Measurements from ENCODE around the gene TP53TG5.
A peak's percentile ranks its signal among the peaks of the same experiment; 100 is the strongest.
"Not testable (repeated sequence)": the region's sequence is repeated elsewhere in the genome, so short reads cannot be mapped to it uniquely, and the experiment has no call there.

Gene TP53TG5

DNA sequence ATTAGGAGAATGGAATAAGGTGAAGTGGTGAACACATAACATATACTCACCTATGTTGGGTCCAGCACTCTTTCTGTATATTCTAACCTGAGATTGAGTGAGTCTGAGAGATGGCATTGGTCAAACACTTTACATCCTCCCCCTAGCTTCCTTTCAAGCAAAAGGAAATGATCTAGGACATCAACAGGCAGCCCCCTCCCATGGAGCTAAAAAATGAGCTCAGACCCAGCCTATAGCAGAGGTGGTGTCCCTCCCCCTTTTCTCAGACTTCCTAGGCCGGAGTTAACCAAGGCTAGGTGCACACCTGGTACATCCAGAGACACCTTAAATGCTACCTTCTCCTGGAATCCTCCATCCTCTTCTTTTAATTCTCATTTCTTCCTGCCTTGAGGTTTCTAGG is 24.4 kb downstream of the TP53TG5 start:
- ChIA-PET POLR2A (interaction anchor here (3.7 kb wide), 1 partner anchor 9 kb away, joined by 12 read pairs; the partner anchor contains the start of gene SYS1), CTCF (interaction anchor here (2.5 to 2.9 kb wide), 3 partner anchors 9 to 83 kb away, joined by 9 to 13 read pairs (median 11); partner anchors contain the start of gene SYS1)
- no peak overlapping the region for H3K4me3 ChIP-seq (ENCODE audit: low read depth, low read length)
- H3K4me1 ChIP-seq (ENCODE audit: control insufficient read depth, insufficient read depth, low read length), result 0 out of 2 replicates have a peak, but pooled peaks cover 2% of the 10 kb centered on the region
- no peaks in the 10 kb centered on the region for H3K9me3 ChIP-seq (ENCODE audit: control insufficient read depth, insufficient read depth, low read depth, low read length)
- no peak overlapping the region for H3K27ac ChIP-seq (ENCODE audit: extremely low read depth, low read depth, low read length)
- TF ChIP-seq ZNF785 (tag by site-specific recombination; IDR thresholded peaks at IDR 0.05) (no peak), SCRT2 (tag by site-specific recombination; IDR thresholded peaks at IDR 0.05) (peak; percentile 79), ZFP41 (tag by site-specific recombination; IDR thresholded peaks at IDR 0.05; ENCODE audit: borderline replicate concordance) (no peak), ZNF571 (tag by site-specific recombination; IDR thresholded peaks at IDR 0.05) (no peak), SP2 (tag by site-specific recombination; IDR thresholded peaks at IDR 0.05) (peak; percentile 28; the same call in 1 of the 2 replicates)
- H3K36me3 ChIP-seq (ENCODE audit: control insufficient read depth in 2 of 2, insufficient read depth in 1 of 2, low read length in 2 of 2), result no peaks in the 10 kb centered on the region

DNA sequence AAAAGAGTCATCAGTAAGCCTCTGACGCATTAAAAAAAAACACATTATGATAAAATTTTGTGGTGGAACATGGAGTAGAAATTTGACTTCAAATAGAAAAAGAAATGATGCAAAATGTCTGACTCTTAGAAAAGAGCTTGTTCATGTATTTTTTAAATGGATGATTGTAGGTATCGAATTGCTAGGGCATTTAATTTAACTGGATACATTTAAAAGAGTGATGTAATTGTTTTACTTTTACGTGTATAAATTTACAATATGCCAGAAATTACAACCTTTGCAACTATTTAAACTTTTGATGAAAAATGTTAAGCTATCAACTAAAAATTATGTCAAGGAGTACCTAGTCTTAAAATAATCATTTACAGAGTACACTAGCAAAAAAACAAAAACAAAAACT is 25.4 kb downstream of the TP53TG5 start:
- ChIA-PET POLR2A (interaction anchor here (0.9 to 3.7 kb wide), 2 partner anchors 9 to 10 kb away, joined by 7 to 12 read pairs; partner anchors contain the start of gene SYS1), CTCF (interaction anchor here (0.6 to 2.6 kb wide), 8 partner anchors 9 to 950 kb away, joined by 3 to 13 read pairs (median 6); partner anchors contain the start of gene SYS1)
- H3K9me3 ChIP-seq (ENCODE audit: control insufficient read depth, insufficient read depth, low read depth, low read length), result no peaks in the 10 kb centered on the region

DNA sequence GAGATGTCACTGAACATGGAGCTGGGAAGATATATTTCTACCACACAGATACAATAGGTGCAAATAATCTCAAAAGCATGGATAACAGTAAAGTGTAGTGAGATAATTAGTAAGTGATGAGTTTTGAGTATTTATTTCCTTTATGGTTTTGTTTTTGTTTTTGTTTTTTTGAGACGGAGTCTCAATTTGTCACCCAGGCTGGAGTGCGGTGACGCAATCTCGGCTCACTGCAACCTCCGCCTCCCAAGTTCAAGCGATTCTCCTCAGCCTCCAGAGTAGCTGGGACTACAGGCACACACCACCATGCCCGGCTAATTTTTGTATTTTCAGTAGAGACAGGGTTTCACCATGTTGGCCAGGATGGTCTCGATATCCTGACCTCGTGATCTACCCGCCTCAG is 27.3 kb downstream of the TP53TG5 start:
- CTCF ChIA-PET, result interaction anchor here (1.3 to 1.9 kb wide), 2 partner anchors 12 to 32 kb away, joined by 3 to 5 read pairs; partner anchors contain the start of gene SYS1
- not testable (repeated sequence) for H3K36me3 ChIP-seq (ENCODE audit: control insufficient read depth in 2 of 2, insufficient read depth in 1 of 2, low read length in 2 of 2); H3K9me3 ChIP-seq (ENCODE audit: control insufficient read depth, insufficient read depth, low read depth, low read length); H3K27ac ChIP-seq (ENCODE audit: extremely low read depth, low read depth, low read length); H3K4me1 ChIP-seq (ENCODE audit: control insufficient read depth, insufficient read depth, low read length); H3K4me3 ChIP-seq (ENCODE audit: low read depth, low read length)
- POLR2A ChIA-PET, result interaction anchor here (3.7 kb wide), 1 partner anchor 12 kb away, joined by 12 read pairs; the partner anchor contains the start of gene SYS1

More for the DNA sequence above, 25.4 kb downstream of the TP53TG5 start:
- Histone ChIP-seq H3K4me1 (ENCODE audit: control insufficient read depth, insufficient read depth, low read length) (0 out of 2 replicates have a peak, but pooled peaks cover 2% of the 10 kb centered on the region), H3K36me3 (ENCODE audit: control insufficient read depth in 2 of 2, insufficient read depth in 1 of 2, low read length in 2 of 2) (no peaks in the 10 kb centered on the region), H3K27ac (ENCODE audit: extremely low read depth, low read depth, low read length) (no peak overlapping the region), H3K4me3 (ENCODE audit: low read depth, low read length) (no peak overlapping the region)
- no peak for TF ChIP-seq ZNF585B (tag by site-specific recombination; IDR thresholded peaks at IDR 0.05)
- no peak for TF ChIP-seq ZNF654 (tag by site-specific recombination; IDR thresholded peaks at IDR 0.05; ENCODE audit: low read depth)
- TF ChIP-seq, protein P1, sequence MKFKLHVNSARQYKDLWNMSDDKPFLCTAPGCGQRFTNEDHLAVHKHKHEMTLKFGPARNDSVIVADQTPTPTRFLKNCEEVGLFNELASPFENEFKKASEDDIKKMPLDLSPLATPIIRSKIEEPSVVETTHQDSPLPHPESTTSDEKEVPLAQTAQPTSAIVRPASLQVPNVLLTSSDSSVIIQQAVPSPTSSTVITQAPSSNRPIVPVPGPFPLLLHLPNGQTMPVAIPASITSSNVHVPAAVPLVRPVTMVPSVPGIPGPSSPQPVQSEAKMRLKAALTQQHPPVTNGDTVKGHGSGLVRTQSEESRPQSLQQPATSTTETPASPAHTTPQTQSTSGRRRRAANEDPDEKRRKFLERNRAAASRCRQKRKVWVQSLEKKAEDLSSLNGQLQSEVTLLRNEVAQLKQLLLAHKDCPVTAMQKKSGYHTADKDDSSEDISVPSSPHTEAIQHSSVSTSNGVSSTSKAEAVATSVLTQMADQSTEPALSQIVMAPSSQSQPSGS (tag by site-specific recombination; IDR thresholded peaks at IDR 0.05; ENCODE audit: low read depth), result peak; percentile 68; the same call in 1 of the 2 replicates
- TF ChIP-seq, protein P2, sequence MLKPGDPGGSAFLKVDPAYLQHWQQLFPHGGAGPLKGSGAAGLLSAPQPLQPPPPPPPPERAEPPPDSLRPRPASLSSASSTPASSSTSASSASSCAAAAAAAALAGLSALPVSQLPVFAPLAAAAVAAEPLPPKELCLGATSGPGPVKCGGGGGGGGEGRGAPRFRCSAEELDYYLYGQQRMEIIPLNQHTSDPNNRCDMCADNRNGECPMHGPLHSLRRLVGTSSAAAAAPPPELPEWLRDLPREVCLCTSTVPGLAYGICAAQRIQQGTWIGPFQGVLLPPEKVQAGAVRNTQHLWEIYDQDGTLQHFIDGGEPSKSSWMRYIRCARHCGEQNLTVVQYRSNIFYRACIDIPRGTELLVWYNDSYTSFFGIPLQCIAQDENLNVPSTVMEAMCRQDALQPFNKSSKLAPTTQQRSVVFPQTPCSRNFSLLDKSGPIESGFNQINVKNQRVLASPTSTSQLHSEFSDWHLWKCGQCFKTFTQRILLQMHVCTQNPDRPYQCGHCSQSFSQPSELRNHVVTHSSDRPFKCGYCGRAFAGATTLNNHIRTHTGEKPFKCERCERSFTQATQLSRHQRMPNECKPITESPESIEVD (tag by site-specific recombination; IDR thresholded peaks at IDR 0.05), result peak; percentile 63; the same call in 1 of the 2 replicates

DNA sequence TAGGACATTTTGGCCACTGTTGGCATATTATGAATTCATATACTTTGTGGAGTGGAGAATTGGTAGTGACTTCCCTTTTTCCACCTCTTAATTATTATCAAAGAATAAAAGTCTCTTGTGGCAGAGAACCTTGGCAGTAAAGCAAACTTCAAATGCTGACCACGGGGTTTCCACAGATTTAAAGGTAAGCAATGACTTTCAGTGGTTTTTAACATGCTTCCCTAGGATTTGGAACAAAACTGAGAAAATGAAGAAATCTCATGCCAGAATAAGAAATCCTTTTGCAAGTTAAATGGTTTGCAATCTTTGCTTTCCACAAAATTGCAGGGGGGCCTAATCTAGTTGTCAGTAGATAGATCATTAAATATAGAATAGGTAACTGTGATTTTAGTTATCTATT is 27.9 kb downstream of the TP53TG5 start:
- POLR2A ChIA-PET, result interaction anchor here (3.7 kb wide), 1 partner anchor 13 kb away, joined by 12 read pairs; the partner anchor contains the start of gene SYS1
- CTCF ChIA-PET, result interaction anchor here (1.3 to 1.9 kb wide), 2 partner anchors 13 to 31 kb away, joined by 3 to 5 read pairs; partner anchors contain the start of gene SYS1
- Histone ChIP-seq H3K9me3 (ENCODE audit: control insufficient read depth, insufficient read depth, low read depth, low read length) (no peaks in the 10 kb centered on the region), H3K27ac (ENCODE audit: extremely low read depth, low read depth, low read length) (no peak overlapping the region), H3K4me3 (ENCODE audit: low read depth, low read length) (no peak overlapping the region), H3K36me3 (ENCODE audit: control insufficient read depth in 2 of 2, insufficient read depth in 1 of 2, low read length in 2 of 2) (no peaks in the 10 kb centered on the region), H3K4me1 (ENCODE audit: control insufficient read depth, insufficient read depth, low read length) (peaks cover 10% of the 10 kb centered on the region)
- TF ChIP-seq ZFP37 (tag by site-specific recombination; IDR thresholded peaks at IDR 0.05), result no peak
- no peak for TF ChIP-seq ZNF785 (tag by site-specific recombination; IDR thresholded peaks at IDR 0.05)
- no peak for TF ChIP-seq IKZF3 (tag by site-specific recombination; IDR thresholded peaks at IDR 0.05)
- TF ChIP-seq, protein P3, sequence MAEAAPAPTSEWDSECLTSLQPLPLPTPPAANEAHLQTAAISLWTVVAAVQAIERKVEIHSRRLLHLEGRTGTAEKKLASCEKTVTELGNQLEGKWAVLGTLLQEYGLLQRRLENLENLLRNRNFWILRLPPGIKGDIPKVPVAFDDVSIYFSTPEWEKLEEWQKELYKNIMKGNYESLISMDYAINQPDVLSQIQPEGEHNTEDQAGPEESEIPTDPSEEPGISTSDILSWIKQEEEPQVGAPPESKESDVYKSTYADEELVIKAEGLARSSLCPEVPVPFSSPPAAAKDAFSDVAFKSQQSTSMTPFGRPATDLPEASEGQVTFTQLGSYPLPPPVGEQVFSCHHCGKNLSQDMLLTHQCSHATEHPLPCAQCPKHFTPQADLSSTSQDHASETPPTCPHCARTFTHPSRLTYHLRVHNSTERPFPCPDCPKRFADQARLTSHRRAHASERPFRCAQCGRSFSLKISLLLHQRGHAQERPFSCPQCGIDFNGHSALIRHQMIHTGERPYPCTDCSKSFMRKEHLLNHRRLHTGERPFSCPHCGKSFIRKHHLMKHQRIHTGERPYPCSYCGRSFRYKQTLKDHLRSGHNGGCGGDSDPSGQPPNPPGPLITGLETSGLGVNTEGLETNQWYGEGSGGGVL (tag by site-specific recombination; IDR thresholded peaks at IDR 0.05), result no peak
- TF ChIP-seq GLIS1 (tag by site-specific recombination; IDR thresholded peaks at IDR 0.05), result no peak
- TF ChIP-seq ZNF837 (tag by site-specific recombination; IDR thresholded peaks at IDR 0.05), result no peak
- TF ChIP-seq ZNF610 (tag by site-specific recombination; IDR thresholded peaks at IDR 0.05; ENCODE audit: borderline replicate concordance), result no peak
- no peak for TF ChIP-seq ZNF214 (tag by site-specific recombination; IDR thresholded peaks at IDR 0.05; ENCODE audit: borderline replicate concordance)
- TF ChIP-seq ZNF202 (tag by site-specific recombination; IDR thresholded peaks at IDR 0.05; ENCODE audit: borderline replicate concordance), result no peak
- no peak for TF ChIP-seq ZNF16 (tag by site-specific recombination; IDR thresholded peaks at IDR 0.05; ENCODE audit: low read depth)
- no peak for TF ChIP-seq RBAK (tag by site-specific recombination; IDR thresholded peaks at IDR 0.05)
- TF ChIP-seq FEZF1 (tag by site-specific recombination; IDR thresholded peaks at IDR 0.05), result no peak
- TF ChIP-seq ZNF23 (tag by site-specific recombination; IDR thresholded peaks at IDR 0.05; ENCODE audit: borderline replicate concordance), result no peak

Data from HEK293 (cell line).